ENCODE results near the gene CXCR4.

CXCR4 gene

DNA sequence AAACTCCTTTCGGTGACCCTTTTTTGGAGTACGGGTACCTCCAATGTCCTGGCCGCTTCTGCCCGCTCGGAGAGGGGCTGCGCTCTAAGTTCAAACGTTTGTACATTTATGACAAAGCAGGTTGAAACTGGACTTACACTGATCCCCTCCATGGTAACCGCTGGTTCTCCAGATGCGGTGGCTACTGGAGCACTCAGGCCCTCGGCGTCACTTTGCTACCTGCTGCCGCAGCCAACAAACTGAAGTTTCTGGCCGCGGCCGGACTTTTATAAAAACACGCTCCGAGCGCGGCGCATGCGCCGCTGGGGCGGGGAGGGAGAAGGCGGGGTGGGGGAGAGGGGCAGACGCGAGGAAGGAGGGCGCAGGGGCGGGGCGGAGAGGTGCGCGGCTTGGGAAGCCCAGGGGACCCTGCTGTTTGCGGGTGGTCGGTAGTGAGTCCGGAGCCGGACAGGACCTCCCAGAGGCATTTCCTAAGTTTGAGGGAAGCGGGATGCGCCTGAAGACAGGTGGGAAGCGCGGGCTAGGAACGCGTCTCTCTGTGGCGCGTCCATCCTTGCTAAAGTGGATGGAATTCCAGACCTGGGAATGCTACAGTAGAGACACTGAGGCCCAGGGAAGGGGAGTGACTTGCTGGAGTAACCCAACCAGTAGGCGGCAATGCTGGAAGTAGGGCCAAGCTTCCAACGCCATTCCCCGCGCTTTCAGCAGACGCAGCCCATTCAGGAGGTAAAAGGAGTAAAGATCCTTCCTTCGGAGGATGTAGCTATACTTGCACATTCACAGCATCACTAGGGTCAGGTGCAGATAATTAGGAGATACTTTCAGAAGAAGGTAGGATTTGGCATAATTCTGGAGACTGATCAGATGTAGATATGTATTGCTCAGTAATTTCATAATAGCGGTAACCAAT lies at the start of gene CXCR4:
CXCR4 (minus strand) TSS at position 241 of the 910 bp plus-strand sequence; CDS start at position 152, 89 bp downstream.
- peak; percentile 64 for DNase-seq

DNA sequence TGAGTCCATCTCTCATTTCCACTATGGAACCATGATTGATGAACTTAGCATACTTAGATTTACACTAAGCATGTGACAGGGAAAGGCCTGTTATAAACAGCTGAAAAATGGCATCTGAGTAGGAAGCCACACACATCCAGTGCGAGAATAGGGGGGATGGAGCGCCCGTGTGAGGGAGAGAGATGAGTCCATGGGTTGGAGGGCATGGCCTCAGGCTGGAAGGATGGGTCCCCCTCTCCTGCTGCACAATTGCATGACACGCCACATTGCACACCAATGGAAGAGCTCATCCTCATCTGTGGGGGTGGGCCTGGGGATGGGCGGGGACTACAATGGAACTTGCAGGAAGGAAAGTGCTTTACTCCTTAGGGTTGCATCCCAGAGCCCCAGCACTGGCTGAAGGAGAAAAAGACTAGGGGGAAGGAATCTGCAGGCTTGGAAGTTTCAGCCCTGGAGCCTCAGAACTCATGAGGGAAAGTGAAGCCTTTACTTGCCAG lies 46.4 kb upstream of the CXCR4 start:
- no peak for DNase-seq

DNA sequence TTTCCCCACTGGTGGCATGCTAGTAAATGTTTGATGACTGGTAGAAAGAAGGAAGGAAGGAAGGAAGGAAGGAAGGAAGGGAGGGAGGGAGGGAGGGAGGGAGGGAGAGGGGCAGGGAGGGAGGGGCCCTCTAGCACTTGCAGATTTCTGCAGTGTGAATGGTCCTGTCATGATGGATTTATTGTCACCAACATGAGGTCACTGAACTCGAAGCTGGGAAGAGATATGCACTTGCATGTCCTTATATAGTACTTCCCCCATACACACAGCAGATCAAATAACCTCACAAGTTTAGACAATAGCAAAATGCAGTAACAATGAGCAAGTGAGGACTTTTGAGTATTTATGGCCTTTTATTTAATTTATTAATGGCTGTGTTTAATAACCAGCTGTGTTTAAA lies 44.5 kb upstream of the CXCR4 start:
- no peak for DNase-seq

DNA sequence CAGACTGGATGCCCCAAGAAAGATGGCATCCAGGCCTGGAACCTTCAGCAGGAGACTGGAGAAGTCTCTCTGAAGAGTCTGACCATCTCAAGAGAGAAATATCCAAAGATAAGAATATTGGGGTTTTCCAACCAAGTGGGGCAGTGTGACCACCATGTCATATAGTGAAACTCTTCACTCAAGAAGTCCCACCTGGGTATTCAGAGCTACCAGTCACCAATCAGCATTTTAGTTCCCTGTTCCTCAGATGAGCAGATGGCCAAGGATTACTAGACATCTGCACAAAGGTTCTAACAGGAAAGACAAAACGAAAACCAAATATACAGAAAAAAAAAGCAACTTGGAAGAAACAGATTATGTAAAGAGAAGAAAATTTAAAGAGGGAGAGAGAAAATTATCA lies 38.5 kb upstream of the CXCR4 start:
- no peak for DNase-seq

DNA sequence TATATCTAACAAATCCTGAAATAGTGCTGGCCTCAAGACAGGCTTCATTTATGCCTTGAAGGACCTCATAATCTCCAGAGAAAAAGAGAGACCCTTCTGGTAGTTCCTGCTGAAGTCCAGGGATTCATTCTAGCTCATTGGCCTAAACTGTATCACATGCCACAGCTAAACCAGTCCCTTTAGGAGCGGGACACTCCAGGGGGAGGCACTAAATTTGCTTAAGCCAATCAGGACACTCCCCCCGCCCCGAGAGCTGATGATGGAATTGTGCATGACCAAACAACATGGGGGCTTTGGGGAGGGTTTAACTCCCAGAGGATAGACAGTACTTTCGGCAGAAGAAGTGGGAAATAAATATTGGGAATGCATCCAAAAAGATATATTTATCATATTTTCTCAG lies 36.4 kb upstream of the CXCR4 start:
- DNase-seq = no peak

DNA sequence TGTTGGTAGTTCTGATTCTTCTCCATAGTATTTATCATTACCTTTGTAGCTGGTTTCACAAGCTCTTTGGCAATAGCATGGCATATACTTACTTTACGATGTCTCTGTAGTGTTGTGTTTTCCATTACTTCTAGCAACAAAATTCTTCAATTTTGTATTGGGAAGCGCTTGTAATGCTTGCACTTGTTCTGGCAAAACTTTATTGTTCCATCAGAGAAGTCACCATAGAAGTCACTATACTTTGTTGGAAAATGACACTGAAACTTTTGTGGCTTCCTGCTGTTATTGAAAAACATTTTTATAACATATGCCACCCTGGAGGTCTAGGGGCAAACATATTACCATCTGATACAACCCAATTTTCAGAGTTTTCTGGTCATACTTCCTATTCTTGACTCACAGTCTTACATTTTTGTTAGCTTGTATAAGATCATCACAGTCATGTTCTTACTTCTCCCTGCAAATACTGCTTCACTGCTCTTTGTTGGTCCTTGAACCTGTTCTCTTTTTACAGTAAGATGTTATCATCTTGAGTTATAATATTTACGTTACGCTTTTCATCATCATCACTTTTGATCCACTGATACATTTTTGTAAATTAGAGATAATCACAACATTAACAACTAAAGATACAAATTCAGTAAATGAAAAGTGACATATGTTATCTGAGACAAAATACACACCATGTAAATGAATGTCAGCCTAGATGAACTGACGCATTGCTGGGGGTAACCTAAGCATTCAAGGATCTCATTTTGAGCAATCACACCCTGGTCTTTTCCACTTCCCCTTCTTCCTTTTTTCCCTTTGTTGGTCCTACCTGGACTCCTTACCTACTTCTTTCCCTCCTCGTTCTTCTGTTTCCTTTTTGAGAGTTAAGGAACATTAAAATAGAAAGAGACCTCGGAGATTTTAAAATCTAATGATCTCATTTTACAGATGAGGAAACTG lies 33.3 kb upstream of the CXCR4 start:
- no peak for DNase-seq

DNA sequence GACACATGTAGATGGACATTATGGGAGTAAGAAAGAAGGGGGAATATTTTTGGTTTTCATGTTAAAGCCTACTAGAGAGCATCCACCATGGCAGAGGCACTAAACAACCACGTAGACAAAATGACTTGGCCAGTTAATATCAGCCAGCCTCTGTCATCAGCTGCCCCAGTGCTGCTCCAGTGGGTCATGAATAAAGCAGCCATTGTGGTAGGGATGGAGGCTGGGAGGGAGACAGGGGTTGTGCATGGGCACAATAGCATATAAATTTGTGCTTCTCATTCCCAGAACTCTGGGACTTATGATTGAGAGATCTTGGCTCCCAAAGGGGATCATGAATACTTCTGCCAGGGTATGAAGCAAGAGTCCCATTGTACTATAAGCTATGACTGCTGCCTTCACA lies 31.1 kb upstream of the CXCR4 start:
- no peak for DNase-seq

DNA sequence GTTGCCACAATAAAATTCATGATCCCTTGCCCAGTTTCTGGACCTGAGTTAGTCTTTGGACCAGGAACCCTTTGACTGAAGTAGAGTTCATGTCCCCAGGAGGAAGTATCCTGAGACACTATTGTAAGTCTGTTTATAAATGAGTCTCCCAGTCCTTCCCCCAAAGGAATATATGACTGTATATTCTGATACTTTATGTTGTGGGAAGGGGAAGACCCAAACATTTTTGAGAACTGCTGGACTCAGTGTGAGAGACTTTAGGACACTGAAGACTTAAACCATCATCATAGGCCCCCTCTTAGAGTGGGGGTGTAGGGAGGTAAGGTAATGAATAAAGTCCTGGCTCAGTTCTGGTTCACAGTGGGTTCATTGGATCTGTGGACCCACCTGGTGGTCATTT lies 28.6 kb upstream of the CXCR4 start:
- DNase-seq = no peak

DNA sequence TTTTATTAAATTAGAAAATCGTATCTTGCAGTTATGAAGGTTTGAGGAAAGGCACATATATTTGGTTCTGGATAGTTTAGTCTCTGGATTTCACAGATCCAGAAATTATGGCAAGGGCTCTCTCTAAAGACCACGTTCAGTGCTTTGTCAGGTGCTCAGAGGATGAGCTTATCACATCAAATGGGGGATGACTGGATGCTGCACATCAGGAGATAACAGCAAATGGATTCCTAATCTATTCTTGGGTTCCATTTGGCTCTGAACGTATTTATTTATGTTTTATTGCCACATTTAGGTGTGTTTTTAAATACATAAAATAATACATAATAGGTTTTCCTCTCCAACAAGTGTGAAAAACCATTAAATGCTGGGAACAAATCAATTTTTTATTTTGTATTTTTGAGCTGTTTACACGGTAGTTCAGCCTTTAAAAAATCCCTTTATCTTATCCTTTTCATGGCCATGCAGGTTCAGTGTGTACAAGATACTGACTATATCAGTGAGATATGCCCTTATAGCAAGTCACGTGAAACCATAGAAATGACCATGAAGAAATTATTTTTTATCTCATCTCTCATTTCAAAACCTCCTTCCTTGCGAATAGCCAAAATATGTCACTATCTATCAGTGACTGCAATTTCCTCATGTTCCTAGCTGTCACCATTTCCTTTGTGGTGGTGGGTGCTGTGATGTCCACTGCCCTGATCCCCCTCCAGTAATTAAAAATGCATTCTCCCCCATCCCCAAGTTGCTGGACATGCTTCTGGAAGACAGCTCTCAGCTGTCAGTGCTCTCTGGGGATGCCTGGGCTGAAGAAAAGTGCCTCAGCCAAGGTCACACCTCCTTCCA lies 25.9 kb upstream of the CXCR4 start:
- DNase-seq = no peak

DNA sequence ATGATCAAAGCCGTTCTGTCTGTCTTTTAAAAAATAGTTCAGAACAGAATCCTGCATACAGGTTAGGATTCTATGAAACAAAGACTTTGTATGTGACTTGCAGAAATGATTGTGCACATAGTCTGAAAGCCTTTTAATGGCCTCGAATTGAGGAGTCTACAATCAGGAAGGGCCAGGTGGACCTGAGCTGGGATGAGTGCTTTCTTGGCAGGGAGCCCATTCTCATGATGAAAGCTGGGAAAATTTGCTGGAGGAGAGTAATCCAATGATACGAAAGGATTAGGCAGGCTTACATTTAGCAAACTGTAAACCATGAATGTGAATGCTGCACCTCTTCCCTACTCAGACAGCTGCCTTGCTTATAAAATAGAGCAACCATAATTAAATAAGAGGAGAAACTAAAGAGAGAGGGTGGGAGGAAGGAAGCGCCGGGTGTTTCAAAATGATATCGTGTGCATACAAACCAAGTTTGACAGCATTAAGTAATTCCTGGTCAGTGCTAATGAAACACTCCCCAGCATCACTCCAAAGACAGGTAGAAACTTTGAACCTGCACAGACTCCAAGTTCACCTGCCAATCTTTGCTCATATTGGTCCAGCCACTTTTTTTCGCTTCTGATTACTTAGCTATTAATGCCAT lies 23.7 kb upstream of the CXCR4 start:
- no peak for DNase-seq

DNA sequence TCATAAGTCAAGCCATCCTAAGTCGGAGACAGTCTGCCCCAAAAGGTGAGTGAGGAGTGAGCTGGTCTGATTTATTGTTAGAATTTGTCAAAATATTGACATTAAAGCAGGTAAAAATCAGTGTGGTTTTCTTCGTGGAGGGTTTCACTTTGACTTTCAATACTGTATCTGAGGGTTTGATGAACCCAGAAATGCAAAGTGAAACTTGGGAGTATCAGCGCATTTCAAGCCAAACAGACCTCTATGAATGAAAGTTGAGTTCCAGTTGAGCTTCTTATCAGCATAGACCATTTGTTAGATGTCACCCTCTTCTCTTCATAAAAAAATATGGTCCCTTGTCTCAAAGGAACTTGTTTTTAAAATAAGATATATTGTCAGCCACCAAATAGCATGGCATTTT lies 21.7 kb upstream of the CXCR4 start:
- DNase-seq = no peak

DNA sequence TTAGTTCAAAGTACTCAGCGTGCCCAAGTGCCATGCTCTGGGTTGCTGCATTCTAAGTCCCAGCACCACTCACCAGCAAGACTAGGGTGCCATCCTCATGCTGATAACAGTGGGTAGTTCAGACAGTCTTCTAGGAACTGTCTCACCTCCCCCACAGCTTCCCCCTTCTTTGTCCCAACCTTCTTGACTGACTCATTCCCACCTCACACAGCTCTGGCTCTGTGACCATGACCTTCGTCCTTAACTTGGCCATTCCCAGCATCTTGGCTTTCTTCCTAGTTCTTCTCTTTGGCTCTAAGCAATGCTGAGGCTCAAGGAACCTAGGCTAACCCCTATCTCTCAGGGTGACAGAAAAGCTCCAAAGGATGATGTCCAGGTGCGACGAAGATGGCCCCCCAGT lies 20.0 kb upstream of the CXCR4 start:
- DNase-seq = no peak

DNA sequence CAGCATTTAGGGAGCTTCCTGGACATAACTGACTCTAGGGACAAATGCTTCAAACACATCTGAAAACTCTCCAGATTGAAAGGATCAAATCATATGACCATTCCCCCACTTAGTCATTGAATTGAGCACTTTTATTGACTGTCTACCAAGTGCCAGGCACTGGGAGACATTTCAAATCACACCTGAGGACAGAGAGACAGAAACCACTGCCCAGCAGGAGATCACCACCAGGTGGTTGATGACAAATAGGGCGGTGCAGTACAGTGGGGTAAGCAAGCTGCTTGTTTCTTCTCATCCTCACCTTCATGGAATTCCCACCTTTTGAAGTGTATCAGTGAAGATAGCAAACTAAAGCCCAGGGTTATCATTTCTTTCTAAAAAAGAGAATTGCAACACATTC lies 19.0 kb upstream of the CXCR4 start:
- DNase-seq = no peak

DNA sequence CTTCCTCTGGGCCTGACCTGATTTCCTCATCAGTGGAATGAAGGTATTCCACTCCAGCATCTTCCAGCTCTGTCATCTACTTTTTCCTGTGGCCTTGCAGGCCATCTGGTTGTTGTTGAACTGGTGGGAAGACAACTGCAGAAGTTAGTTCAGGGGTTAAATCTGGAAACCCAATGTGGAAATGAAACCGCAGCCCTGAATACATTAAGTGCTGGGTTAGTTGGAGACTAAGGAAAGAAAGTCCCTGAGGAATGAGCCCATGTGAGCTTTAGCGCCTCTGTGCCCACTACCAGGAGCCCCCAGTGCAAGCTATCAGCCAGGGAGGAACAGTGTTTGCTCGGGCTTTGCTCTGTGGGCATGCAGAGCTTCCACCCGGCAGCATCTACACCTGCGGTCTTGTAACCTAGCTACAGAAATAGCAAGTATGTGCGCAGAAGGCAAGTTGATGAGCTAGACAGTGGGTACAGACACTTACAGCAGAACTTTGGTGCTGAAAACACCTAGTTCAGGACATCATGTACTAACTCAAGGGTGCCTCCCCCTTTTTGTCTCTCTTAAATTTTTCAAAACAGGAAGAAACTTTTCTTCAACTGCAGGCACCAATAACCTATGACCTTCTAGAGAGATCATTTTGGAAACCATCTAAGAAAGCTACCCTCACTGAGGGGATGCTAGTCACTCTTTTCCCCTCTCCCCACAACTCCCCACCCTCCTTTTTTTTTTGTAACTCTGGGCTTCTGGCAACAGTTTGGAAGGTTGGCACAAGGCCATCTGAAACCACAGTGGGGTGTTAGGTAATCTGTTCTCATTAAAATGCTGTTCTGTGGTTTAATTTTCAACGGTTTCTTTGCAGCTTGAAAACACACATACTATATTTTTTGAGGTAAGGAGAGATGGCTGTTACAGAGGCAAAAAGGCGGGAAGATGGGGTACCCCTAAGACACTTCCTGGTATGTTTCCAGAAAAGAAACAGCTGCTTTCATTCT lies 18.3 kb upstream of the CXCR4 start:
- no peak for DNase-seq

DNA sequence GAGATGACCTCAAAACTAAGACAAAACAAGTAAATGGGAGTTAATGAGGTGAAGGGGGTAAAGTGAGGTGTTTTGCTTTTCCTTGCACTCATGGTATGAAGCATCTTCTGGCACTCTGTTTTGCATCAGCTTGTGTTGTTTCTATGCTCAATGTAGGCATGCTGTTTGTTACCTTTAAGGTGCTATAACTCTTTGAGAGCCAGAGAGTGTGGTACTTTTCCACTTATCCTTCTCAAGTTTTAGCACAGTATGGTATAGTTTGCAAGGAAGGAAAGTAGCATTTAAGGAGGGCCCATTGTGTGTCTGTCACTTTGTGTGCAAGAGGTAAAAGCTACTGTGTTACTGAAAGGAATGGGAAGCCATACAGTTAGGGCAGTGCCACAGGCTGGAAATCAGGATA lies 17.5 kb upstream of the CXCR4 start:
- no peak for DNase-seq

DNA sequence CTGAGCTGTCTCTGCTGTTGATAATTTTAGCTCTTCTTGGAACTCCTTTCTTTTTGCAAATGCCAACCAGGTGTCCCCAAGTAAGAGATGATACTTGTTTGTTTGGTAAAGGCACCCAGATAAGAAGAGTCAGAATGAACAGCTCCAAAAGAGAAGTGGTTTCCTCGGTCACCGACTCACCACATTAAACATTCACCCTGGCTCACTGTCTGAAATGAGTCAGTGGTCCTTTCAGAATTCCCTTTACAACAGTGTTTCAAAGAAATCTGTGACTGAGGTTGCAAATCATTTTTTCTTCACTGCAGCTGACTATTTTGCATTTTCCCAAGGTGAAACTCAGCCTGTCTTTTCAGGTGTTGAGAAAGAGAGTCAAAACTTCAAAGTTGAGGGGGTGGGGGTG lies 16.2 kb upstream of the CXCR4 start:
- no peak for DNase-seq

DNA sequence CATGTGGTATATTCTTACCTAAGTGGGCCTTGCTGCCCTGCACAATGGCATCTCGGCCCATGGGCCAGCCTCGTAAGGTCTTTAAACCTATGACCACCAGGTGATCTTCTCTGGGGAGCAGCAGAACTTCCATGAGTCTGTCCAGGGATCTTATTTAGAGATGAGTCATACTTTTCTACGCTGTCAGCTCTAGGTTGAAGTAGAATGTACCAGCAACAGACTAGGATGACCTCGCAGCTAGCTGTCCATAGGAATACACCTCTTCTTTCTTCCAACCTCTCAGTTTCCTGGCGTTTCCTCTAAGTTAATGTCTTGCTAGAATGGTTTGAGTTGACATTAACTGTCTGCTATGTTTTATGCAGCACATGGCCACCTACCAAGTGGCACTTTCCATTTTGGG lies 15.6 kb upstream of the CXCR4 start:
- DNase-seq = no peak

DNA sequence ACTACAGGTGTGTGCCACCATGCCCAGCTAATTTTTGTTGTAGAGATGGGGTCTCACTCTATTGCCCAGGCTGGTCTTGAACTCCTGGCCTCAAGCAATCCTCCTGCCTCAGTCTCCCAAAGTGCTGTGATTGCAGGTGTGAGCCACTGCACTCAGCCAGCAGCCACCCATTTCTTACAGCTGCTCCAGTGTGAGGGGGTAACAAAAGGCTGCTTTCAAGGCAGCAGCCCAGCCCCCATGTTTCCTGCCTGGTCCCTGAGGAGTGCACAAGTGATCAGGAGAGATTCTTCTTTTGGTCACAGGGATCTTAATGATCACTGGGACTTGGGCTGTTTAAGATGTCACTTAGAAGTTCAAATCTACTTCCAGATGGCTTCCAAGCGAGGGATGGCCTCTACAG lies 15.2 kb upstream of the CXCR4 start:
- no peak for DNase-seq

DNA sequence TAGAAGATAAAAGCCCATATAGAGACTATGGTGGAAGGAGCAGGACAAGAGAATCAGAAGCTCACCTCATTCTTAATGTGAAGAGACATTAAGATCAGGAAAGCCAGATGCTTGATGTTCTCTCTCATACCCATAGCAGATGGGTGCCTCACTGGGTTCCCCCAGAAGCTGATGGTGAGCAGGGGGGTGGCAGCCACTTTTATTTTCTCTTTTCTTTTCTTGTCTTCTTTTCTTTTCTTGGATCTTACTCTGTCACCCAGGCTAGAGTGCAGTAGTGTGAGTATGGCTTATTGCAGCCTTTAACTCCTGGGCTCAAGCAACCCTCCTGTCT lies 14.8 kb upstream of the CXCR4 start:
- no peak for DNase-seq

DNA sequence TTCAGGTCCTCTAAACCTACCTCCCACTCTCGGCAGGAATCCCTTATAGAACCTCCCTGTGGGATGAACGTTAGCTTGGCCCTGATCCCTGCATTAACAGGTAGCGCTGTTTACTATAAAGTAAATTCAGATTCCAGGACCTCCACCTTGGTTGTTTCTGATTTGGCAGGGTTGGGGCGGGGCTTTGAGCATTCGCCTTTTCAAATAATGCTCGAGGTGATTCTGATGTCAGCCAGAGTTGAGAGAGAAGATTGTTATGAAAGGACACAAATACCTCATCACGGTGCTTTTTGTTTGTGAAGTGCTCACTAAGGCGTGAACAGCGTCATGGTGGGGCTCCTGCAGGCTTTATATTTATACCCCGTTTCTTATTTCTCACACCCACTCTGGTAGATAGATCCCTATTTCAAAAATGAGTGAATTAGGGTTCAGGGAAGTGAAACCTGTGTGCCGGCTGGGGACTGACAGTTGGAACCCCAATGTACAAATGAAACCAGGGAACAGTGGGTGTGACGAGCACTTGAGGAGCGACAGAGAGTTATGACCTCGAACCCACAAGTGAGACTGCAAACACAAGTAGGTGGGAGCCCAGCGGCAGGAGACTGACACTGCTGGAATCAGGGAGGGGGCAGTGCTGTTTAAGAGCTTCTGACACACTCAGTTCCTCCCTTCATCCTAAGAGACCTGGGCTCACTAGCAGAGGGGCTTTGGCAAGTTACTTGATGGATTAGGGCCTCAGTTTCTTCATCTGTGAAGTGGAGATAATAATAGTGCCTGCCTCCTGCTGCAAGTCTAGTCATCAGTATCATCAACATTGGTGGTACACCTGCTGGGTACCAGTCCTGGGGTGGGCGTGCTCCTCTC lies 14.2 kb upstream of the CXCR4 start:
- no peak for DNase-seq

Data from left hindlimb (tissue), 1 donor.